Measurements from ENCODE around the gene ATG16L1.

The ATG16L1 gene

DNA sequence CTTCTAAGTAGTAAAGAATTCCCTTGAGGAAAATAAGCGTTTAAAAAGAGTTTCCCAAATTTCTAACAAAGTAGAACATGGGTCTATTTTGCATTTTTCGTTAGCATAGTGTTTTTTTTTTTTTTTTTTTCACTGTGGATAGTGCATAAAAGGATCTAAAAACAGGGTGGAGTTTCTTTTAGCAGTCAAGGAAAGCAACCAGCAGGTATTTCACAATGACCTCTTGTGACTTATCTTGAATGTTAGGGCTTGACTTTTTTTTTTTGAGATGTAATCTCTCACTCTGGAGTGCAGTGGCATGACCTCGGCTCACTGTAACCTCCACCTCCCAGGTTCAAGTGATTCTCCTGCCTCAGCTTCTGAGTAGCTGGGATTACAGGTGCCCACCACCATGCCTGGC lies 88.0 kb downstream of the ATG16L1 start:
- Histone ChIP-seq H3K4me2 (ENCODE audit: low read length) (no peak overlapping the region), H2AFZ (ENCODE audit: low read depth, low read length) (no peak overlapping the region), H3K9ac (ENCODE audit: low read length) (no peak overlapping the region), H3K27ac (ENCODE audit: low read length) (no peak overlapping the region), H3K79me2 (ENCODE audit: low read length) (no peaks in the 10 kb centered on the region), H3K9me3 (ENCODE audit: insufficient read depth, low read length) (no peaks in the 10 kb centered on the region), H3K4me3 (ENCODE audit: low read length) (no peak overlapping the region), H3K4me1 (ENCODE audit: low read length) (no peaks in the 10 kb centered on the region), H4K20me1 (ENCODE audit: insufficient read depth, low read length) (no peaks in the 10 kb centered on the region), H3K36me3 (replicated peaks; ENCODE audit: low read depth, low read length) (no peaks in the 10 kb centered on the region), H3K27me3 (ENCODE audit: low read depth, low read length) (no peaks in the 10 kb centered on the region)
- TF ChIP-seq, protein P1, sequence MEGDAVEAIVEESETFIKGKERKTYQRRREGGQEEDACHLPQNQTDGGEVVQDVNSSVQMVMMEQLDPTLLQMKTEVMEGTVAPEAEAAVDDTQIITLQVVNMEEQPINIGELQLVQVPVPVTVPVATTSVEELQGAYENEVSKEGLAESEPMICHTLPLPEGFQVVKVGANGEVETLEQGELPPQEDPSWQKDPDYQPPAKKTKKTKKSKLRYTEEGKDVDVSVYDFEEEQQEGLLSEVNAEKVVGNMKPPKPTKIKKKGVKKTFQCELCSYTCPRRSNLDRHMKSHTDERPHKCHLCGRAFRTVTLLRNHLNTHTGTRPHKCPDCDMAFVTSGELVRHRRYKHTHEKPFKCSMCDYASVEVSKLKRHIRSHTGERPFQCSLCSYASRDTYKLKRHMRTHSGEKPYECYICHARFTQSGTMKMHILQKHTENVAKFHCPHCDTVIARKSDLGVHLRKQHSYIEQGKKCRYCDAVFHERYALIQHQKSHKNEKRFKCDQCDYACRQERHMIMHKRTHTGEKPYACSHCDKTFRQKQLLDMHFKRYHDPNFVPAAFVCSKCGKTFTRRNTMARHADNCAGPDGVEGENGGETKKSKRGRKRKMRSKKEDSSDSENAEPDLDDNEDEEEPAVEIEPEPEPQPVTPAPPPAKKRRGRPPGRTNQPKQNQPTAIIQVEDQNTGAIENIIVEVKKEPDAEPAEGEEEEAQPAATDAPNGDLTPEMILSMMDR (IDR thresholded peaks at IDR 0.05; ENCODE audit: low read depth, low read length), result no peak
- TF ChIP-seq EZH2phosphoT487 (IDR thresholded peaks at IDR 0.05; ENCODE audit: low read depth), result no peak

DNA sequence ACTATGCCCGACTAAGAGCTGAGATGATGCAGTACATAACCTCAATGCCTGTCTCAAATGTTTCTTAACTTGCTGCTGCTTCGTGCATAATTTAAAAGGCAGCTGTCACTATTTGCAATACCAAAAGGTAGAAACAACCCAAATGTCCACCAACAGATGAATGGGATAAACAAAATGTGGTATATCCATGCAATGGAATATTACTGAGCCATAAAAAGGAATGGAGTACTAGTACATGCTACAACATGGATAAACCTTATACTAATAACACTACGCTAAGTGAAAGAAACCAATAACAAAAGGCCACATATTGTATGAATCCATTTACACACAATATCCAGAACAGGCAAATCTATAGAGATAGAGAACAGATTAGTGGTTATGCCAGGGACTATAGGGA lies 89.8 kb downstream of the ATG16L1 start:
- TF ChIP-seq, protein P1 (IDR thresholded peaks at IDR 0.05; ENCODE audit: low read depth, low read length), result no peak
- no peak for TF ChIP-seq EZH2phosphoT487 (IDR thresholded peaks at IDR 0.05; ENCODE audit: low read depth)
- Histone ChIP-seq H3K9me3 (ENCODE audit: insufficient read depth, low read length) (no peaks in the 10 kb centered on the region), H3K36me3 (replicated peaks; ENCODE audit: low read depth, low read length) (no peaks in the 10 kb centered on the region), H3K79me2 (ENCODE audit: low read length) (no peaks in the 10 kb centered on the region), H4K20me1 (ENCODE audit: insufficient read depth, low read length) (no peaks in the 10 kb centered on the region), H3K27me3 (ENCODE audit: low read depth, low read length) (no peaks in the 10 kb centered on the region), H2AFZ (ENCODE audit: low read depth, low read length) (no peak overlapping the region), H3K4me1 (ENCODE audit: low read length) (no peaks in the 10 kb centered on the region), H3K9ac (ENCODE audit: low read length) (no peak overlapping the region), H3K27ac (ENCODE audit: low read length) (no peak overlapping the region), H3K4me3 (ENCODE audit: low read length) (no peak overlapping the region), H3K4me2 (ENCODE audit: low read length) (no peak overlapping the region)

DNA sequence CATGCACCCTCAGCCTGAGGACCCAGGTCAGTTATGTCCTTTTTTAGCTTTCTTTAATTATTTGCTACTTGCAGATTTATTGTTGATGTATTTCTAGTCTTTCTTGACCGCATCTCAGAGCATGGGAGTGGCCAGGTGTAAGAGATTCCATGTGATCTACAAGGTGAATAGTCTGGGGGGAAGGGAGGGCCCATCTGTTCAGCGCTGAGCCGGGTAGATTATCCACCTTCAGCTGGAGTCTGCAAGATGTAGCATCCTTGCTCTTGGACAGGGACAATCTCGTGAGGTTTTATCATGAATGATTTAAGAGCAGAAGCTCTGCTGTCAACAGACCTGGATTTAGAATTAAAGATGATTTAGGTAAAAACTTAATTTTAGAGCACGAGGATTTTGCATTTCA lies 90.8 kb downstream of the ATG16L1 start:
- H3K27ac ChIP-seq (ENCODE audit: low read length), result no peak overlapping the region
- no peaks in the 10 kb centered on the region for H3K9me3 ChIP-seq (ENCODE audit: insufficient read depth, low read length)
- no peaks in the 10 kb centered on the region for H3K79me2 ChIP-seq (ENCODE audit: low read length)
- no peaks in the 10 kb centered on the region for H3K27me3 ChIP-seq (ENCODE audit: low read depth, low read length)
- no peak overlapping the region for H3K4me3 ChIP-seq (ENCODE audit: low read length)
- no peaks in the 10 kb centered on the region for H4K20me1 ChIP-seq (ENCODE audit: insufficient read depth, low read length)
- H3K36me3 ChIP-seq (replicated peaks; ENCODE audit: low read depth, low read length), result no peaks in the 10 kb centered on the region
- no peaks in the 10 kb centered on the region for H3K4me1 ChIP-seq (ENCODE audit: low read length)
- TF ChIP-seq, protein P1 (IDR thresholded peaks at IDR 0.05; ENCODE audit: low read depth, low read length), result no peak
- no peak for TF ChIP-seq EZH2phosphoT487 (IDR thresholded peaks at IDR 0.05; ENCODE audit: low read depth)
- no peak overlapping the region for H3K4me2 ChIP-seq (ENCODE audit: low read length)
- no peak overlapping the region for H2AFZ ChIP-seq (ENCODE audit: low read depth, low read length)
- H3K9ac ChIP-seq (ENCODE audit: low read length), result no peak overlapping the region

DNA sequence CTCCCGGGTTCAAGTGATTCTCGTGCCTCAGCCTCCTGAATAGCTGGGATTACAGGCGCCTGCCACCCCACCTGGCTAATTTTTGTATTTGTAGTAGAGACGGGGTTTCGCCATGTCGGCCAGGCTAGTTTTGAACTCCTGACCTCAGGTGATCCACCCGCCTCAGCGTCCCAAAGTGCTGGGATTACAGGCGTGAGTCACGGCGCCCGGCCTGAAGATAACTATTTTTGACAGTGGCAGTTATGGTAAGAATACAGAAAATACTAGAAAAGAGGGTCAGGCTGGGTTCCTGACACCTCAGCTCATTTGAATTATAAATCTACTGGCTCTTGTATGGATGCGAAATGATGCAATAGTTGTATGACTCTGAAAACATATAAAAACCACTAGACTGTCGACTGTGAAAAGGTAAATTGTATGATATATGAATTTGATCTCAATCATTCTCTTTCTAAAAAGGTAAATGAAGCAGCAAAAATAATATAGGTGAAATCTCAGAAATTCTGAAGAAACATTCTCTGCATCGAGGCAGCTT lies 91.8 kb downstream of the ATG16L1 start:
- H4K20me1 ChIP-seq (ENCODE audit: insufficient read depth, low read length), result no peaks in the 10 kb centered on the region
- TF ChIP-seq EZH2phosphoT487 (IDR thresholded peaks at IDR 0.05; ENCODE audit: low read depth), result no peak
- TF ChIP-seq, protein P1 (IDR thresholded peaks at IDR 0.05; ENCODE audit: low read depth, low read length), result no peak
- H3K36me3 ChIP-seq (replicated peaks; ENCODE audit: low read depth, low read length), result no peaks in the 10 kb centered on the region
- no peak overlapping the region for H3K9ac ChIP-seq (ENCODE audit: low read length)
- no peak overlapping the region for H3K4me2 ChIP-seq (ENCODE audit: low read length)
- H3K4me3 ChIP-seq (ENCODE audit: low read length), result no peak overlapping the region
- H3K9me3 ChIP-seq (ENCODE audit: insufficient read depth, low read length), result no peaks in the 10 kb centered on the region
- no peaks in the 10 kb centered on the region for H3K79me2 ChIP-seq (ENCODE audit: low read length)
- no peak overlapping the region for H3K27ac ChIP-seq (ENCODE audit: low read length)
- H3K4me1 ChIP-seq (ENCODE audit: low read length), result no peaks in the 10 kb centered on the region
- no peaks in the 10 kb centered on the region for H3K27me3 ChIP-seq (ENCODE audit: low read depth, low read length)
- H2AFZ ChIP-seq (ENCODE audit: low read depth, low read length), result no peak overlapping the region

All from OCI-LY3 (cell line).